ENCODE results near the gene PFDN6. TPM values are rescaled to one million over a fixed set of nuclear protein-coding genes. Genes with fewer than 3 reads are reported as not detected.
A peak's percentile ranks its signal among the peaks of the same experiment; 100 is the strongest.
"Not testable (repeated sequence)": the region's sequence is repeated elsewhere in the genome, so short reads cannot be mapped to it uniquely, and the experiment has no call there.

Gene PFDN6
- total RNA-seq, 3 donors from 2014 or later, result 37.9 to 50.1 (median 40.2) TPM

- TF ChIP-seq CTCF (IDR thresholded peaks at IDR 0.05), result no peak
- H3K9me3 ChIP-seq, result no peaks in the 10 kb centered on the region
- H3K36me3 ChIP-seq (ENCODE audit: low read depth), result no peaks in the 10 kb centered on the region
- intact Hi-C loops (cut with DNase I, micrococcal nuclease), result no loop called here
- H3K4me1 ChIP-seq (ENCODE audit: low read depth), result peaks cover 7% of the 10 kb centered on the region
- no peak for ATAC-seq
- no peak overlapping the region for H3K4me3 ChIP-seq
- no peak for DNase-seq
These were observed 34.8 kb upstream of the PFDN6 start for GRCh38 chr6:33254591-33254990.

- H3K36me3 ChIP-seq (ENCODE audit: low read depth), result no peaks in the 10 kb centered on the region
- TF ChIP-seq CTCF (IDR thresholded peaks at IDR 0.05), result no peak
- intact Hi-C loops (cut with DNase I, micrococcal nuclease), result no loop called here
- no peak overlapping the region for H3K4me3 ChIP-seq
- no peaks in the 10 kb centered on the region for H3K4me1 ChIP-seq (ENCODE audit: low read depth)
- ATAC-seq (no peak), DNase-seq (no peak)
- H3K9me3 ChIP-seq, result no peaks in the 10 kb centered on the region
These were observed 30.4 kb upstream of the PFDN6 start for GRCh38 chr6:33259032-33259431.

- H3K4me3 ChIP-seq; H3K9me3 ChIP-seq; intact Hi-C loops (cut with DNase I, micrococcal nuclease); H3K4me1 ChIP-seq (ENCODE audit: low read depth); DNase-seq; ATAC-seq; H3K36me3 ChIP-seq (ENCODE audit: low read depth): not testable (repeated sequence)
These were observed 26.9 kb upstream of the PFDN6 start for GRCh38 chr6:33262490-33262889.

- TF ChIP-seq CTCF (IDR thresholded peaks at IDR 0.05), result no peak
- H3K9me3 ChIP-seq, result no peaks in the 10 kb centered on the region
- intact Hi-C loops (cut with DNase I, micrococcal nuclease), result no loop called here
- H3K4me1 ChIP-seq (ENCODE audit: low read depth), result no peaks in the 10 kb centered on the region
- H3K36me3 ChIP-seq (ENCODE audit: low read depth), result no peaks in the 10 kb centered on the region
- ATAC-seq (peak; percentile 8), DNase-seq (no peak)
- H3K4me3 ChIP-seq, result no peak overlapping the region
These were observed 25.4 kb upstream of the PFDN6 start for GRCh38 chr6:33264015-33264414.

GRCh38 chr6:33271117-33271467 is 18.3 kb upstream of the PFDN6 start:
- no peaks in the 10 kb centered on the region for H3K36me3 ChIP-seq (ENCODE audit: low read depth)
- TF ChIP-seq CTCF (IDR thresholded peaks at IDR 0.05), result no peak
- DNase-seq (no peak), ATAC-seq (peak; percentile 37)
- peaks cover 41% of the 10 kb centered on the region for H3K4me1 ChIP-seq (ENCODE audit: low read depth)
- H3K4me3 ChIP-seq, result peak overlapping the region; percentile 69
- no peaks in the 10 kb centered on the region for H3K9me3 ChIP-seq
- intact Hi-C loops (cut with DNase I, micrococcal nuclease), result no loop called here

- H3K36me3 ChIP-seq (ENCODE audit: low read depth), result no peaks in the 10 kb centered on the region
- H3K4me3 ChIP-seq, result peak within 1 kb of the TSS; percentile 69
- H3K4me1 ChIP-seq (ENCODE audit: low read depth), result peaks cover 47% of the 10 kb centered on the region
- DNase-seq, result peak; percentile 90 to 97 (median 92)
- H3K9me3 ChIP-seq, result no peaks in the 10 kb centered on the region
- no peak for TF ChIP-seq CTCF (IDR thresholded peaks at IDR 0.05)
- intact Hi-C loops (cut with DNase I, micrococcal nuclease), result no loop called here
- peak; percentile 92 for ATAC-seq
These were observed 17.7 kb upstream of the PFDN6 start, which contains the start of the genes RPS18 and VPS52 for GRCh38 chr6:33271468-33272274. Gene RPS18, plus strand, starts transcription at chr6:33272075. Its CDS starts 45 bp downstream, at chr6:33272120. Gene VPS52, minus strand, starts transcription at chr6:33271876. Its CDS starts 201 bp downstream, at chr6:33271675.
